HG03066 (cell line): ENCODE measurements around the gene WBP4.
A peak's percentile ranks its signal among the peaks of the same experiment; 100 is the strongest.
"Not testable (repeated sequence)": the region's sequence is repeated elsewhere in the genome, so short reads cannot be mapped to it uniquely, and the experiment has no call there.

Experiments used
- ATAC-seq: cut with Tn5 transposase; IDR thresholded peaks from one replicate; pipeline ENCODE4 v1.9.1; 2021; ENCODE audit warnings: low read depth; ENCODE audit not compliant: unreplicated experiment

WBP4 gene

GRCh38 chr13:41061075-41061913 is at the start of gene WBP4:
WBP4 (plus strand) TSS chr13:41061509; CDS start chr13:41061674, 165 bp downstream.
- peak; percentile 68 for ATAC-seq

DNA sequence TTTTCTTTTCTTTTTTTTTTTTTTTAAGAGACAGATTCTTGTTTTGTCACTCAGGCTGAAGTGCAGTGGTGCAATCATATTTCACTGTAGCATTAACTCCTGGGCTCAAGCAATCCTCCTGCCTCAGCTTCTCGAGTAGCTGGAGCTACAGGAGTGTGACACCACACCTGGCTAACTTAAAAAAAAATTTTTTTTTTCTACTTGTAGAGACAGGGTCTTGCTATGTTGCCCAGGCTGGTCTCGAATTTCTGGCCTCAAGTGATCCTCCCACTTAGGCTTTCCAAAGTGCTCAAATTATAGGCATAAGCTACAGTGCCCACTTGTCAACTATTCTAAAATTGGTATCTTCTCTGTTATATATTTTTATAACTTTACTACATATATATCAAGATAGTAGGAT is 48.8 kb upstream of the WBP4 start:
- ATAC-seq = no peak

DNA sequence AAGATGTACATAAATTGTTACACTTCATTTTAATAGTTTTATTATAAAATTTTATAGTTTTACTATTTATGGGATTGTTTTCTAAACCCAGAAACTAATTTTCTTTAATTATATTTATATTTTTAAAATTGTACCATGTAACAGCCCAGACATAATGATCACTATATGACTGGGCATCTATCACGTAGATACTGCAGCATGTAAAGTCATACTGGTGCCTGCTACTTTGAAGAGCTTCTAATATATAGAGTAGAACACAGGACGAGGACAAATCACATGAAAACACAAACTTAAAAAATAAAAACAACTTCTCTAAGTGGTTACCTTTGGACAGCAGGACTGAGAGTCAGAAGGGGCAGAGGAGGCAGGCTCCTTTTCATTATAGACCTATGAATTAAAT is 47.5 kb upstream of the WBP4 start:
- no peak for ATAC-seq

GRCh38 chr13:41015920-41016319 is 45.4 kb upstream of the WBP4 start:
- ATAC-seq = no peak

- ATAC-seq = no peak
Observed at GRCh38 chr13:41017159-41017558, 44.1 kb upstream of the WBP4 start.

DNA sequence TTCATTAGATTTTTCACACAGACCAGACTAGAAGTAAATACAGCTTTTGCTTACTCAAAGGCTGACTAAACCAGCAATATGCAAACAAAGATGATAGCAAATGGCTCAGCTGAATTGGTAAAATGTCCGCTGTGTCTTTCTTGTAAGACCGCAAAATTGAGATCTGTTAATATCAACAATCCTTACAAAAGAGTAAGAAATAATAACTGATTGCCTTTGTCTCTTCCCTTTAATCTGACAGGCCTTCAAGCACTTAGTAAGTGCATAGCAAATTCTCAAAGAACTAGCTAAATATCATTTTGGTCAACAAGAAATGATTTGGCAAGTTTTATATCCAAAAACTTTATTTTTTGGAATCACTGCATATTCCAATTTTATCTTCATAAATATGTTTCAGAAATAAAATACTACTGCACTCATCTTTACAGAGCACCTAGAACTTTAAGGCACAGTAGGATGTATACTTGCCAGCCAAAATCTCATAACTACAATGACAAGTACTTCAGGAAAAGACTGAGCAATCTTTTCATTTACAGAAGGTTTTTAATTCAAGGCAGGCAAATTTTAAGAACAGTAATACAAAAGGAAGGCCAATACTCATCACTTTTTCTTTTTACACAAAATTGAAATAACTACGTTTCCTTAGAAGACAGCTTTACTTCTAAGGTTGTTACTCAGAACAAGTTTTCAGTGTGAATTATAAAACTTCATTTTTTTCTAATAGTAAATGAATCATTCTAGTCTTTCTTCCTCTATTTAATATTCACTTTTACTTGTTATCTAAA is 43.3 kb upstream of the WBP4 start:
- no peak for ATAC-seq

DNA sequence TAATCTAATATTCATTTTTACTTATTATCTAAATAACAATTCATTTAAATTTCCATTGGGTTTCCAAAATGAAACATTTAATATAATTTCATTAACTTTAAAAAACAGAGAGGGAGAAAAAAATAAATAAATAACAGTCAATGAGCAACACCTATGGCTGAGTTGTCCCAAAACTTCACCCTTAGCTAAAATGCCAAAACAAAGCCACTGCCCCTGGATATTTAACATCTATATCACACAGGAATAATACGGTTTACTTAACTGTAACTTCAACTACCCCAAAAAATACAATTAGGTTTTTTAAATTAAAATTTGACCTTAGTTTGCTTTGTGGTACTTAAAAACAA is 42.7 kb upstream of the WBP4 start:
- no peak for ATAC-seq

GRCh38 chr13:41019011-41019487 is 42.3 kb upstream of the WBP4 start, which contains the start of gene ELF1:
ELF1 (minus strand) TSS chr13:41019316; CDS start chr13:40982054, 37,262 bp downstream.
- peak; percentile 91 for ATAC-seq

DNA sequence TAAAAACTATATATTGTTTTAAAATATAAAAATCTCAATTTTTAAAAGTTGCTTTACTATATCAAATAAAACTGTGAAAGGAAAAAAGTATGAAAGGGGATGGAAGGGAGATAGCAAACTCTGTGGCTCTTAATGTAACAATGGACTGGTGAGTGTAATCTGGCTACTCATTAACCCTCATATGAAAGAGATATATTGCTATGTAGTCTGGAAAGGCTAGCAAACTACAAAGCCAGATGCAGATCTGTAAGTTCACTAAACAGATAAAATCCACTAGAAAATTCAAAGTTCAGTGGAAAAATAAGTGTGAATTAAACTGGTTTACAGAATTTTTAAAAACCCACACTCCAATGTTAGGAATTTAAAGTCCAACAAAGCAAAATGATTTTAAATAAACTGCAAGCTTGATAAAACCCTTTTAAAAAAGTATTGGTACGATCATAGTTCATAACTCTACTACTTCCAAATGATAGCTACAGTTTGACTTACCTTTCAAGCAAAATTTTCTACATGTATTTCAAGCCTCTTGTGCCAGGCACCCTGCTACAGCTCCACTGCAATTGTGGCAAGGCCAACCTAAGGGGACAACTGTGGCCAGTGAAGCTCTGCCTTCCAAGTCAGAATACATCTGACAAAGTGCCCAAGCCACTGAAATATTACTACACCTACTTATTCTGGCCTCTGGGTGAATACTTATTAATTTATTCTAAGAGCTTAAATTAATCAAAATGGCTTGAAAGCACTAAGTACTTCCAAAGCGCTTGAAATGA is 41.5 kb upstream of the WBP4 start:
- ATAC-seq = no peak

DNA sequence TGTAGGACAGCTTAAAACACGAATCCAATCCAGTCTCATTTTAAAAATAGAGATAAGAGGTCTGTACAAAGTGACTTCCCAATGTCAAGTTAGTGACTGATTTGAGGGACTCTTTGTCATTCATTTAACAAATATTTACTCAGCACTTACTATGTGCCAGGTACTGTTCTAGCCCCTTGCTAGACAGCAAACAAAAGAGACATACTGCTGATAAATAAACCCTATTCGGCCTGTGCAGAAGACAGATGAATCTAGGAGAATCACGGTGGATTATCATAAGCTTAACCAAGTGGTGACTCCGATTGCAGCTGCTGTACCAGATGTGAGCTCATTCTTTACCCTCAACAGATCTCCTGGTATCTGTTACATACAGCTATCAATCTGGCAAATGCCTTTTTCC is 35.8 kb upstream of the WBP4 start:
- no peak for ATAC-seq

GRCh38 chr13:41026788-41027187 is 34.5 kb upstream of the WBP4 start:
- ATAC-seq = no peak

GRCh38 chr13:41028051-41028450 is 33.3 kb upstream of the WBP4 start:
- no peak for ATAC-seq

GRCh38 chr13:41029629-41030028 is 31.7 kb upstream of the WBP4 start:
- ATAC-seq = no peak

DNA sequence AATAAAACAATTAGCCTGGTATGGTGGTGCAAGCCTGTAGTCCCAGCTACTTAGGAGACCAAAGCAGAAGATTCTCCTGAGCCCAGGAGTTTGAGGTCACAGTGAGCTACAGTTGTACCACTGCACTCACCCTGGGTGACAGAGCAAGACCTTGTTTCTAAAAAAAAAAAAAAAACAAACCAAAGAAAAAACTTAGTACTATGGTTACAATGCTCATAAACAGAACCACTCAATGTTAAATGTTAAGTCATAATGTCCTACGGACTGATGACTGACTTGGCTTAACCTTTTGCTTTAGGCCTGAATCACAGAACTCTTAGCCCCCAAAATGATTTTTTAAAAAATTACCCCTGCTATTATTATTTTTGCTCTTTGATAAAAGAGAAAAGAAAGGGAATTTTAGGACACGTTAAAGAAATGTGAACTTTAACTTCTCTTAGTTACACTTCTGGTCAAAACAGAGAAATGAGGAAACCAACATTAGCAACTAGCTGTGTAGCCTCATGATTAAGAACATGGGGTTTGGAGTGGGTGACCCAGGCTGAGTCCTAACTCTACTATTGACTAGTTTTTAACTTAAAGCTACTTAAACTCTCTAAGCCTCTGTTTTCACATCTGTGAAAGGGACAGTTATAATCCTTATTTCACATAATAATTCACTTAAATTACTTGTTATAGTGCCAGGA is 28.5 kb upstream of the WBP4 start:
- ATAC-seq = no peak

DNA sequence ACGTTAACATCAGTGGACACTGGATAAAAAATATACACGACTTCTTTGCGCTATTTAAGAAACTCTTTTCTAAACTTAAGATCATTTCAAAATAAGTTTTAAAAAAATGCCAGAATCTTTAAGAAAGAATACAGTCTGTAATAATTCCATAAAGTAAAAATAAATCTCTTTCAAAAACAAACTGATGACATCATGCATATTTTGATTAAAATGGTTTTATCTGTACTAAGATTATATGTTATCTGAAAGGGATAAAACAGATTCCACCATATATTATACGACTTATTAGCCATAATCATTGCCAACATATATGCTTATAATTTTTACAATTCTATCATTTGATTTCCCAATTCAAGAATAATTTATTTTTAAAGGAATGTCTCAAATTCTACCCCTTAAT is 26.9 kb upstream of the WBP4 start:
- ATAC-seq = no peak

GRCh38 chr13:41034881-41035280 is 26.4 kb upstream of the WBP4 start:
- ATAC-seq = no peak

DNA sequence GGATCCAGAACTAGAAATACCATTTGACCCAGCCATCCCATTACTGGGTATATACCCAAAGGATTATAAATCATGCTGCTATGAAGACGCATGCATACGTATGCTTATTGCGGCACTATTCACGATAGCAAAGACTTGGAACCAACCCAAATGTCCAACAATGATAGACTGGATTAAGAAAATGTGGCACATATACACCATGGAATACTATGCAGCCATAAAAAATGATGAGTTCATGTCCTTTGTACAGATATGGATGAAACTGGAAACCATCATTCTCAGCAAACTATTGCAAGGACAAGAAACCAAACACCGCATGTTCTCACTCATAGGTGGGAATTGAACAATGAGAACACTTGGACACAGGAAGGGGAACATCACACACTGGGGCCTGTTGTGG is 24.8 kb upstream of the WBP4 start:
- ATAC-seq = not testable (repeated sequence)

GRCh38 chr13:41039746-41040145 is 21.6 kb upstream of the WBP4 start:
- ATAC-seq = no peak

- no peak for ATAC-seq
Observed at GRCh38 chr13:41040584-41041334, 20.6 kb upstream of the WBP4 start.

DNA sequence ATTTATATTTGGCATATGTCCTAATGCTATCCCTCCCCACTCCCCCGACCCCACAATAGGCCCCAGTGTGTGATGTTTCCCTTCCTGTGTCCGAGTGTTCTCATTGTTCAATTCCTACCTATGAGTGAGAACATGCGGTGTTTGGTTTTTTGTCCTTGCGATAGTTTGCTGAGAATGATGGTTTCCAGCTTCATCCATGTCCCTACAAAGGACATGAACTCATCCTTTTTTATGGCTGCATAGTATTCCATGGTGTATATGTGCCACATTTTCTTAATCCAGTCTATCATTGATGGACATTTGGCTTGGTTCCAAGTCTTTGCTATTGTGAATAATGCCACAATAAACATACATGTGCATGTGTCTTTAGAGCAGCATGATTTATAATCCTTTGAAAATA is 18.9 kb upstream of the WBP4 start:
- ATAC-seq = not testable (repeated sequence)
